HL-60 (cell line): ENCODE results near the gene POGK.
"Not testable (repeated sequence)": the region's sequence is repeated elsewhere in the genome, so short reads cannot be mapped to it uniquely, and the experiment has no call there.

ENCODE experiments used
- DNase-seq, 2 experiments: peaks; one replicate each; pipeline ENCODE4 v3.0.0-alpha.2; 2010 to 2020; ENCODE audit warnings: low read depth in 1 of 2, low spot score in 1 of 2
- H3K27ac ChIP-seq: fragments of 250-450 bp; sonication (Bioruptor Pico); replicated peaks from 2 replicates; pipeline ENCODE4 v1.5.1; 2020; ENCODE audit warnings: mild to moderate bottlenecking, moderate library complexity
- H3K27me3 ChIP-seq: fragments of 250-450 bp; sonication (Bioruptor Pico); 2 replicates; pipeline ENCODE4 v1.5.1; 2021; ENCODE audit warnings: mild to moderate bottlenecking, moderate library complexity; ENCODE audit not compliant: insufficient read depth, poor library complexity, severe bottlenecking
- H3K4me3 ChIP-seq: replicated peaks from 2 replicates; pipeline ENCODE4 v1.5.1; 2011; ENCODE audit warnings: mild to moderate bottlenecking, control low read depth, low read length; ENCODE audit not compliant: insufficient read depth
- GABPA ChIP-seq: IDR thresholded peaks from 2 replicates; pipeline ENCODE4 v1.6.1; 2012; ENCODE audit warnings: low read depth
- POLR2AphosphoS5 ChIP-seq: IDR thresholded peaks from 2 replicates; pipeline ENCODE4 v1.6.1; 2012; ENCODE audit warnings: low read depth
- SPI1 ChIP-seq: IDR thresholded peaks from 2 replicates; pipeline ENCODE4 v1.6.1; 2012; ENCODE audit warnings: low read depth, mild to moderate bottlenecking, borderline replicate concordance
- TF ChIP-seq, protein P1 (sequence below): IDR thresholded peaks from 2 replicates; pipeline ENCODE4 v1.6.1; 2012; ENCODE audit warnings: low read depth; ENCODE audit not compliant: insufficient replicate concordance
- TF ChIP-seq, protein P2 (sequence below): IDR thresholded peaks from one replicate; pipeline ENCODE4 v1.5.1; 2011; ENCODE audit warnings: low read length, control low read depth, inconsistent platforms; ENCODE audit not compliant: insufficient read depth

The POGK gene

DNA sequence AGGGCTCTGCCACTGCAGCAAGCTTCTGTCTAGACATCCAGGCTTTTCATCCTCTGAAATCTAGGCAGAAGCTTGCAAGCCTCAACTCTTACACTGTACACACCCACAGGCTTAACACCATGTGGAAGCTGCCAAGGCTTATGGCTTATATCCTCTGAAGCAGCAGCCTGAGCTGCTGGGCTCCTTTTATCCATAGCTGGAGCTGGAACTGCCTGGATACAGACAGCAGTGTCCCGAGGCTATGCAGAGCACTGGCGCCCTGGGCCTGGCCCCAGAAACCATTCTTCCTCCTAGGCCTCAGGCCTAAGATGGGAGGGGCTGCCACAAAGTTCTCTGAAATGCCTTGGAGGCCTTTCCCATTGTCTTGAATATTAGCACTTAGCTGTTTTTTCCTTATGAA, 19.3 kb upstream of the POGK start:
- TF ChIP-seq POLR2AphosphoS5 (no peak), GABPA (no peak), SPI1 (no peak)
- TF ChIP-seq, protein P1, sequence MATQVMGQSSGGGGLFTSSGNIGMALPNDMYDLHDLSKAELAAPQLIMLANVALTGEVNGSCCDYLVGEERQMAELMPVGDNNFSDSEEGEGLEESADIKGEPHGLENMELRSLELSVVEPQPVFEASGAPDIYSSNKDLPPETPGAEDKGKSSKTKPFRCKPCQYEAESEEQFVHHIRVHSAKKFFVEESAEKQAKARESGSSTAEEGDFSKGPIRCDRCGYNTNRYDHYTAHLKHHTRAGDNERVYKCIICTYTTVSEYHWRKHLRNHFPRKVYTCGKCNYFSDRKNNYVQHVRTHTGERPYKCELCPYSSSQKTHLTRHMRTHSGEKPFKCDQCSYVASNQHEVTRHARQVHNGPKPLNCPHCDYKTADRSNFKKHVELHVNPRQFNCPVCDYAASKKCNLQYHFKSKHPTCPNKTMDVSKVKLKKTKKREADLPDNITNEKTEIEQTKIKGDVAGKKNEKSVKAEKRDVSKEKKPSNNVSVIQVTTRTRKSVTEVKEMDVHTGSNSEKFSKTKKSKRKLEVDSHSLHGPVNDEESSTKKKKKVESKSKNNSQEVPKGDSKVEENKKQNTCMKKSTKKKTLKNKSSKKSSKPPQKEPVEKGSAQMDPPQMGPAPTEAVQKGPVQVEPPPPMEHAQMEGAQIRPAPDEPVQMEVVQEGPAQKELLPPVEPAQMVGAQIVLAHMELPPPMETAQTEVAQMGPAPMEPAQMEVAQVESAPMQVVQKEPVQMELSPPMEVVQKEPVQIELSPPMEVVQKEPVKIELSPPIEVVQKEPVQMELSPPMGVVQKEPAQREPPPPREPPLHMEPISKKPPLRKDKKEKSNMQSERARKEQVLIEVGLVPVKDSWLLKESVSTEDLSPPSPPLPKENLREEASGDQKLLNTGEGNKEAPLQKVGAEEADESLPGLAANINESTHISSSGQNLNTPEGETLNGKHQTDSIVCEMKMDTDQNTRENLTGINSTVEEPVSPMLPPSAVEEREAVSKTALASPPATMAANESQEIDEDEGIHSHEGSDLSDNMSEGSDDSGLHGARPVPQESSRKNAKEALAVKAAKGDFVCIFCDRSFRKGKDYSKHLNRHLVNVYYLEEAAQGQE, result no peak
- TF ChIP-seq, protein P2, sequence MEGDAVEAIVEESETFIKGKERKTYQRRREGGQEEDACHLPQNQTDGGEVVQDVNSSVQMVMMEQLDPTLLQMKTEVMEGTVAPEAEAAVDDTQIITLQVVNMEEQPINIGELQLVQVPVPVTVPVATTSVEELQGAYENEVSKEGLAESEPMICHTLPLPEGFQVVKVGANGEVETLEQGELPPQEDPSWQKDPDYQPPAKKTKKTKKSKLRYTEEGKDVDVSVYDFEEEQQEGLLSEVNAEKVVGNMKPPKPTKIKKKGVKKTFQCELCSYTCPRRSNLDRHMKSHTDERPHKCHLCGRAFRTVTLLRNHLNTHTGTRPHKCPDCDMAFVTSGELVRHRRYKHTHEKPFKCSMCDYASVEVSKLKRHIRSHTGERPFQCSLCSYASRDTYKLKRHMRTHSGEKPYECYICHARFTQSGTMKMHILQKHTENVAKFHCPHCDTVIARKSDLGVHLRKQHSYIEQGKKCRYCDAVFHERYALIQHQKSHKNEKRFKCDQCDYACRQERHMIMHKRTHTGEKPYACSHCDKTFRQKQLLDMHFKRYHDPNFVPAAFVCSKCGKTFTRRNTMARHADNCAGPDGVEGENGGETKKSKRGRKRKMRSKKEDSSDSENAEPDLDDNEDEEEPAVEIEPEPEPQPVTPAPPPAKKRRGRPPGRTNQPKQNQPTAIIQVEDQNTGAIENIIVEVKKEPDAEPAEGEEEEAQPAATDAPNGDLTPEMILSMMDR, result no peak
- H3K27ac ChIP-seq, result no peak overlapping the region
- H3K4me3 ChIP-seq, result no peak overlapping the region
- H3K27me3 ChIP-seq, result peaks cover 2% of the 10 kb centered on the region
- DNase-seq, result no peak

DNA sequence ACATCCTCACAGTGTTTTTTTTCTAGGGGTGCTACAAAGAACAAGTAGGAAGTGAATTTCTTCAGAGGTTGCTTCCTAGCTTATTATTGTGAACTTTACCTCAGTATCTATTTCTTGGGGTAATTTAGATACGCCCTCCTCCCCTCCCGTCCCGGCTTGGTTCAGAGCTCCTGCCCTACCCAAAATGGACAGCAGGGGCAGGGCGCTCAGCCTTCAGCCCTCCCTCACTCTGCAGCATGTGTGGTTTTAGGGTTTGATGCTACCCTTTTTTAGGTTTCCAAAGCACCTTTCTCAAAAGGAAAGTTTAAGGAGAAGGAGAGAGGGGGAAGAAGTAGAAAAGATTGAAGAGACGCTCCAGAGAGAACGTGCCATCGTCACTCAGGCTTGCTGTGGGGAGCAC, 16.9 kb upstream of the POGK start:
- no peak for DNase-seq
- Histone ChIP-seq H3K27ac (no peak overlapping the region), H3K4me3 (no peak overlapping the region), H3K27me3 (peaks cover 2% of the 10 kb centered on the region)
- TF ChIP-seq GABPA, result no peak
- TF ChIP-seq, protein P1, result no peak
- TF ChIP-seq POLR2AphosphoS5, result no peak
- TF ChIP-seq, protein P2, result no peak
- TF ChIP-seq SPI1, result no peak

DNA sequence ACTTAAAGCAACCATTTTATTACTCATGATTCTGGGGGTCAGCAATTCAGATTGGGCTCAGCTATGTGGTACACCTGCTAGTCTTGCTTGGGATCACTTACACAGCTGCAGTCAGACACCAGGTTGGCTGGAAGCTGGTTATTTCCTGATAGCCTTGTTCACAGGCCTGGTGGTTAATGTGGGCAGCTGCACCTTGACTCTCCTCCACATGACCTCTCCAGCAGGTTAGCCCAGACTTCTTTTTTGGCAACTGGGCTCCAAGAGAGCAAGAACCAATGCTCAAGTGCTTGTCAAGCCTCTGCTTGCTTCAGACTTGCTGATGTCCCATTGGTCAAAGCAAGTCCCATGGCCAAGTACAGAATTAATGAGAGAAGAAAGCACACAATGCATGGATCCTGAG, 11.8 kb upstream of the POGK start:
- H3K27ac ChIP-seq, result no peak overlapping the region
- no peak for DNase-seq
- no peaks in the 10 kb centered on the region for H3K27me3 ChIP-seq
- H3K4me3 ChIP-seq, result no peak overlapping the region
- TF ChIP-seq, protein P2, result no peak
- TF ChIP-seq POLR2AphosphoS5 (no peak), GABPA (no peak), SPI1 (no peak)
- TF ChIP-seq, protein P1, result no peak

DNA sequence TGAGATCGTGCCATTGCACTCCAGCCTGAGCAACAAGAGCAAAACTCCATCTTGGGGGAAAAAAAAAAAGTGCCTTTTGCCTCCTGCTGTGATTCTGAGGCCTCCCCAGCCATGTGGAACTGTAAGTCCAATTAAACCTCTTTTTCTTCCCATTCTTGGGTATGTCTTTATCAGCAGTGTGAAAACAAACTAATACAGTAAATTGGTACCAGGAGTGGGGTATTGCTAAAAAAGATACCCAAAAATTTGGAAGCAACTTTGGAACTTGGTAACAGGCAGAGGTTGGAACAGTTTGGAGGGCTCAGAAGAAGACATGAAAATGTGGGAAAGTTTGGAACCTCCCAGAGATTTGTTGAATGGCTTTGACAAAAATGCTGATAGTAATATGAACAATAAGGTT, 9.5 kb upstream of the POGK start:
- H3K4me3 ChIP-seq, DNase-seq, H3K27ac ChIP-seq, H3K27me3 ChIP-seq: not testable (repeated sequence)
